ENCODE results near the gene VPS8. TPM values are rescaled to one million over a fixed set of nuclear protein-coding genes. Genes with fewer than 3 reads are reported as not detected.

VPS8 gene
- total and polyA plus RNA-seq, 4 donors, result 4.2 to 34.9 (median 22.9) TPM

DNA sequence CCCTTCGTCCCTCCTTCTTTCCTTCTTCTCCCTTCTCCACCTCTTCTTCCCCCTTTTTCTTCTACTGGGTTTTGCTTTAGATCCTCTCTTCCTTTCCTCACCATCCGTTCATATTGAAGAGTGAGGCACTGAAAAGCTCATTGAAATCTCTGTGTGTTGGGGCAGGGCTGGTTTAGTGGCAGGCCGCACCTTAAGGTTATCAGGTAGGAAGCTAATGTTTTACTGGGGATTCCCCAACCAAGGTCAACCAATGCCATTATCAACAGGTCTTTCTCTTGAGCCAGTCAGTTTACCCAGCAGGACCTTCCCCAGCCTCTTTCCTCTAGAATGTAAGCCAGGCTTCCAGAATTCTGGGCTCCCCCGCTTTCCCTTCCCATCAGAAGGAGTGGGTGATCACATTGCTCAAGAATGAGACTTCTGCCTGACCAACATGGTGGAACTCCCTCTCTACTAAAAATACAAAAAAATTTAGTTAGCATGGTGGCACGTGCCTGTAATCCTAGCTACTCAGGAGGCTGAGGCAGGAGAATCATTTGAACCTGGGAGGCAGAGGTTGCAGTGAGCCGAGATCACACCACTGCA, 11.5 kb upstream of the VPS8 start:
- Histone ChIP-seq H3K4me3 (ENCODE audit: low read depth in 1 of 3, low read length in 3 of 3) (no peak overlapping the region), H3K27me3 (ENCODE audit: control insufficient read depth in 4 of 4, insufficient read depth in 4 of 4, low read length in 3 of 4) (peaks cover 0 to 3% (median 0%) of the 10 kb centered on the region in 4 donors), H3K27ac (ENCODE audit: low read depth in 1 of 2, low read length in 2 of 2) (no peak overlapping the region), H3K36me3 (ENCODE audit: control insufficient read depth in 4 of 4, insufficient read depth in 3 of 4, low read depth in 1 of 4, low read length in 3 of 4) (no peaks in the 10 kb centered on the region), H3K9ac (ENCODE audit: low read depth in 1 of 2, low read length in 2 of 2) (no peak overlapping the region), H3K4me1 (ENCODE audit: control insufficient read depth in 4 of 4, insufficient read depth in 4 of 4, low read length in 3 of 4) (peaks cover 0 to 9% (median 6%) of the 10 kb centered on the region in 4 donors), H3K9me3 (ENCODE audit: control insufficient read depth in 4 of 4, low read length in 3 of 4) (no peaks in the 10 kb centered on the region)
- no peak for TF ChIP-seq NR2F2 (IDR thresholded peaks at IDR 0.05)
- TF ChIP-seq JUND (IDR thresholded peaks at IDR 0.05), result no peak
- TF ChIP-seq, protein P1, sequence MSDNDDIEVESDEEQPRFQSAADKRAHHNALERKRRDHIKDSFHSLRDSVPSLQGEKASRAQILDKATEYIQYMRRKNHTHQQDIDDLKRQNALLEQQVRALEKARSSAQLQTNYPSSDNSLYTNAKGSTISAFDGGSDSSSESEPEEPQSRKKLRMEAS (IDR thresholded peaks at IDR 0.05), result no peak
- no peak for TF ChIP-seq YY1 (IDR thresholded peaks at IDR 0.05)
- no peak for TF ChIP-seq SP1 (IDR thresholded peaks at IDR 0.05)
- no peak for TF ChIP-seq GABPA (IDR thresholded peaks at IDR 0.05 in 1 of 2, conservative IDR thresholded peaks at IDR 0.05 in 1 of 2)
- TF ChIP-seq RXRA (IDR thresholded peaks at IDR 0.05), result no peak
- no peak for TF ChIP-seq FOXA1 (IDR thresholded peaks at IDR 0.05)
- TF ChIP-seq, protein P2, sequence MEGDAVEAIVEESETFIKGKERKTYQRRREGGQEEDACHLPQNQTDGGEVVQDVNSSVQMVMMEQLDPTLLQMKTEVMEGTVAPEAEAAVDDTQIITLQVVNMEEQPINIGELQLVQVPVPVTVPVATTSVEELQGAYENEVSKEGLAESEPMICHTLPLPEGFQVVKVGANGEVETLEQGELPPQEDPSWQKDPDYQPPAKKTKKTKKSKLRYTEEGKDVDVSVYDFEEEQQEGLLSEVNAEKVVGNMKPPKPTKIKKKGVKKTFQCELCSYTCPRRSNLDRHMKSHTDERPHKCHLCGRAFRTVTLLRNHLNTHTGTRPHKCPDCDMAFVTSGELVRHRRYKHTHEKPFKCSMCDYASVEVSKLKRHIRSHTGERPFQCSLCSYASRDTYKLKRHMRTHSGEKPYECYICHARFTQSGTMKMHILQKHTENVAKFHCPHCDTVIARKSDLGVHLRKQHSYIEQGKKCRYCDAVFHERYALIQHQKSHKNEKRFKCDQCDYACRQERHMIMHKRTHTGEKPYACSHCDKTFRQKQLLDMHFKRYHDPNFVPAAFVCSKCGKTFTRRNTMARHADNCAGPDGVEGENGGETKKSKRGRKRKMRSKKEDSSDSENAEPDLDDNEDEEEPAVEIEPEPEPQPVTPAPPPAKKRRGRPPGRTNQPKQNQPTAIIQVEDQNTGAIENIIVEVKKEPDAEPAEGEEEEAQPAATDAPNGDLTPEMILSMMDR (IDR thresholded peaks at IDR 0.05; ENCODE audit: low read depth, low read length, missing input control), result no peak
- TF ChIP-seq HNF4G (IDR thresholded peaks at IDR 0.05), result no peak
- TF ChIP-seq, protein P3, sequence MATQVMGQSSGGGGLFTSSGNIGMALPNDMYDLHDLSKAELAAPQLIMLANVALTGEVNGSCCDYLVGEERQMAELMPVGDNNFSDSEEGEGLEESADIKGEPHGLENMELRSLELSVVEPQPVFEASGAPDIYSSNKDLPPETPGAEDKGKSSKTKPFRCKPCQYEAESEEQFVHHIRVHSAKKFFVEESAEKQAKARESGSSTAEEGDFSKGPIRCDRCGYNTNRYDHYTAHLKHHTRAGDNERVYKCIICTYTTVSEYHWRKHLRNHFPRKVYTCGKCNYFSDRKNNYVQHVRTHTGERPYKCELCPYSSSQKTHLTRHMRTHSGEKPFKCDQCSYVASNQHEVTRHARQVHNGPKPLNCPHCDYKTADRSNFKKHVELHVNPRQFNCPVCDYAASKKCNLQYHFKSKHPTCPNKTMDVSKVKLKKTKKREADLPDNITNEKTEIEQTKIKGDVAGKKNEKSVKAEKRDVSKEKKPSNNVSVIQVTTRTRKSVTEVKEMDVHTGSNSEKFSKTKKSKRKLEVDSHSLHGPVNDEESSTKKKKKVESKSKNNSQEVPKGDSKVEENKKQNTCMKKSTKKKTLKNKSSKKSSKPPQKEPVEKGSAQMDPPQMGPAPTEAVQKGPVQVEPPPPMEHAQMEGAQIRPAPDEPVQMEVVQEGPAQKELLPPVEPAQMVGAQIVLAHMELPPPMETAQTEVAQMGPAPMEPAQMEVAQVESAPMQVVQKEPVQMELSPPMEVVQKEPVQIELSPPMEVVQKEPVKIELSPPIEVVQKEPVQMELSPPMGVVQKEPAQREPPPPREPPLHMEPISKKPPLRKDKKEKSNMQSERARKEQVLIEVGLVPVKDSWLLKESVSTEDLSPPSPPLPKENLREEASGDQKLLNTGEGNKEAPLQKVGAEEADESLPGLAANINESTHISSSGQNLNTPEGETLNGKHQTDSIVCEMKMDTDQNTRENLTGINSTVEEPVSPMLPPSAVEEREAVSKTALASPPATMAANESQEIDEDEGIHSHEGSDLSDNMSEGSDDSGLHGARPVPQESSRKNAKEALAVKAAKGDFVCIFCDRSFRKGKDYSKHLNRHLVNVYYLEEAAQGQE (IDR thresholded peaks at IDR 0.05), result no peak
- TF ChIP-seq HNF4A (conservative IDR thresholded peaks at IDR 0.05), result no peak
- no peak for TF ChIP-seq EGR1 (IDR thresholded peaks at IDR 0.05; ENCODE audit: low read depth in 2 of 2)
- no peak for TF ChIP-seq FOXA2 (IDR thresholded peaks at IDR 0.05)
- DNase-seq (ENCODE audit: low spot score), result no peak
- 83% methylated on average over 6 of the region's 6 CpGs for WGBS

DNA sequence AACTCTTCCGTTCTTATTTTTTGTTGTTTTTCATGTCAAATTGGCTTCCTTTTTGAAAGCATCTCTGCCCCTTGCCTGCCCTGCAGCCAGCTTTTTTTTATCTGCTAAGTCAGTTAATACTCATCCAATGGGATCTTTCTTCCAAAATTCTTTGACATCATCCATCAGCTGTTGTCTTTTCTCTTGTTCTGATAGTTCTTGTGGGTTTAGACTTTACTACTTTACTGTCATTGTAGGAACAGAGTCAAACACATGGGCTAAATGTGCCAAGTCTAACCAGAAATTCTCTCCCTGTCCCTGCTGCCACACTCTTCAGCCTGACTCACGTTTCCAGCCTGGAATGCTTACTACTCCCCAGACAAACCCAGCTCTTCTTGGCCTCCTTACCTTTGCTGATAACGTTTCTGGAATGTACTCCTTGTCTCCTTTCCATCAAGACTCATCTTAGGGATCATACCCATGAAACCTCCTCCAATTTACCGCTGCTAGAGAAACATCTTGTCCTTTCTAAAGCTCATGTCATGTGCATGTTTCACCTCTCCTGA, 10.7 kb upstream of the VPS8 start:
- 63% methylated on average over 4 of the region's 4 CpGs for WGBS
- H3K9ac ChIP-seq (ENCODE audit: low read depth in 1 of 2, low read length in 2 of 2), result no peak overlapping the region
- H3K4me1 ChIP-seq (ENCODE audit: control insufficient read depth in 4 of 4, insufficient read depth in 4 of 4, low read length in 3 of 4), result peaks cover 0 to 18% (median 14%) of the 10 kb centered on the region in 4 donors
- no peaks in the 10 kb centered on the region for H3K9me3 ChIP-seq (ENCODE audit: control insufficient read depth in 4 of 4, low read length in 3 of 4)
- DNase-seq (ENCODE audit: low spot score), result no peak
- no peaks in the 10 kb centered on the region for H3K36me3 ChIP-seq (ENCODE audit: control insufficient read depth in 4 of 4, insufficient read depth in 3 of 4, low read depth in 1 of 4, low read length in 3 of 4)
- no peak for TF ChIP-seq EGR1 (IDR thresholded peaks at IDR 0.05; ENCODE audit: low read depth in 2 of 2)
- TF ChIP-seq SP1 (IDR thresholded peaks at IDR 0.05), result no peak
- peaks cover 0 to 3% (median 0%) of the 10 kb centered on the region in 4 donors for H3K27me3 ChIP-seq (ENCODE audit: control insufficient read depth in 4 of 4, insufficient read depth in 4 of 4, low read length in 3 of 4)
- no peak overlapping the region for H3K27ac ChIP-seq (ENCODE audit: low read depth in 1 of 2, low read length in 2 of 2)
- H3K4me3 ChIP-seq (ENCODE audit: low read depth in 1 of 3, low read length in 3 of 3), result no peak overlapping the region

Measured in liver (tissue), 9 donors.